ENCODE measurements around the gene LRMDA. TPM values are rescaled to one million over a fixed set of nuclear protein-coding genes. Genes with fewer than 3 reads are reported as not detected.

The LRMDA gene
- total RNA-seq, 4 donors from 2014 or later, result 1.5 to 15.7 (median 4.6) TPM

GRCh38 chr10:76453997-76454396, 1022.6 kb downstream of the LRMDA start:
- peak overlapping the region in 1 of 2 donors; percentile 67 for H3K27ac ChIP-seq

GRCh38 chr10:76454506-76455140, 1023.2 kb downstream of the LRMDA start:
- Histone ChIP-seq H3K27ac (peak overlapping the region in 1 of 2 donors; percentile 67), H3K27me3 (no peaks in the 10 kb centered on the region), H3K4me3 (no peak overlapping the region), H3K4me1 (peaks cover 0 to 10% of the 10 kb centered on the region in 2 donors), H3K9me3 (no peaks in the 10 kb centered on the region), H3K36me3 (no peaks in the 10 kb centered on the region)
- no peak for DNase-seq
- intact Hi-C loops (cut with DNase I; ENCODE audit: low total_unique reads), result no loop called here
- TF ChIP-seq CTCF (IDR thresholded peaks at IDR 0.05), result no peak

More at GRCh38 chr10:76453997-76454396, 1022.6 kb downstream of the LRMDA start:
- DNase-seq, result no peak
- H3K36me3 ChIP-seq, result no peaks in the 10 kb centered on the region
- H3K9me3 ChIP-seq, result no peaks in the 10 kb centered on the region
- peaks cover 0 to 6% of the 10 kb centered on the region in 2 donors for H3K4me1 ChIP-seq
- intact Hi-C loops (cut with DNase I; ENCODE audit: low total_unique reads), result no loop called here
- no peaks in the 10 kb centered on the region for H3K27me3 ChIP-seq
- TF ChIP-seq POLR2A (IDR thresholded peaks at IDR 0.05) (no peak), CTCF (IDR thresholded peaks at IDR 0.05) (no peak)
- H3K4me3 ChIP-seq, result no peak overlapping the region

- H3K27ac ChIP-seq, result peak overlapping the region; percentile 40 to 67
- H3K4me1 ChIP-seq, result peaks cover 0 to 12% of the 10 kb centered on the region in 2 donors
- no peaks in the 10 kb centered on the region for H3K27me3 ChIP-seq
- H3K9me3 ChIP-seq, result no peaks in the 10 kb centered on the region
- intact Hi-C loops (cut with DNase I; ENCODE audit: low total_unique reads), result no loop called here
- no peak overlapping the region for H3K4me3 ChIP-seq
- peak; percentile 34 to 64 for DNase-seq
- TF ChIP-seq POLR2A (IDR thresholded peaks at IDR 0.05) (no peak), CTCF (IDR thresholded peaks at IDR 0.05) (no peak)
- H3K36me3 ChIP-seq, result no peaks in the 10 kb centered on the region
Measured at GRCh38 chr10:76456197-76456596, 1024.8 kb downstream of the LRMDA start.

- no peak for TF ChIP-seq POLR2A (IDR thresholded peaks at IDR 0.05)
- TF ChIP-seq CTCF (IDR thresholded peaks at IDR 0.05), result no peak
- H3K4me3 ChIP-seq, result no peak overlapping the region
Measured at GRCh38 chr10:76459016-76459730, 1027.7 kb downstream of the LRMDA start.

GRCh38 chr10:76461024-76461423, 1029.6 kb downstream of the LRMDA start:
- Histone ChIP-seq H3K4me3 (no peak overlapping the region), H3K9me3 (no peaks in the 10 kb centered on the region), H3K4me1 (peaks cover 0 to 12% of the 10 kb centered on the region in 2 donors), H3K27ac (peak overlapping the region; percentile 0 to 59), H3K27me3 (no peaks in the 10 kb centered on the region), H3K36me3 (no peaks in the 10 kb centered on the region)
- TF ChIP-seq CTCF (IDR thresholded peaks at IDR 0.05), result no peak
- TF ChIP-seq POLR2A (IDR thresholded peaks at IDR 0.05), result no peak
- DNase-seq, result no peak
- intact Hi-C loops (cut with DNase I; ENCODE audit: low total_unique reads), result no loop called here

More at GRCh38 chr10:76459016-76459730, 1027.7 kb downstream of the LRMDA start:
- intact Hi-C loops (cut with DNase I; ENCODE audit: low total_unique reads), result no loop called here
- peak overlapping the region; percentile 59 to 71 for H3K27ac ChIP-seq
- H3K9me3 ChIP-seq, result no peaks in the 10 kb centered on the region
- no peaks in the 10 kb centered on the region for H3K36me3 ChIP-seq
- peak; percentile 35 to 72 for DNase-seq
- peaks cover 0 to 12% of the 10 kb centered on the region in 2 donors for H3K4me1 ChIP-seq
- no peaks in the 10 kb centered on the region for H3K27me3 ChIP-seq
